ENCODE results near the gene GSTM4. TPM values are rescaled to one million over a fixed set of nuclear protein-coding genes. Genes with fewer than 3 reads are reported as not detected.

The GSTM4 gene
- total and polyA plus RNA-seq, 5 donors from 2014 or later = 2.2 to 31.4 (median 14.4) TPM

GRCh38 chr1:109626682-109627408, 29.1 kb upstream of the GSTM4 start:
- Mint-ChIP-seq H3K4me3 (no peak overlapping the region), H3K27ac (peak overlapping the region in 1 of 3 donors; percentile 20), H3K4me1 (peaks cover 0 to 39% (median 20%) of the 10 kb centered on the region in 4 donors), H3K9me3 (peaks cover 0 to 3% (median 0%) of the 10 kb centered on the region in 7 donors), H3K27me3 (no peaks in the 10 kb centered on the region), H3K36me3 (peaks cover 24% of the 10 kb centered on the region)
- Histone ChIP-seq H3K4me3 (ENCODE audit: low read depth, low read length) (no peak overlapping the region), H3K9me3 (ENCODE audit: control insufficient read depth in 2 of 2, low read length in 2 of 2) (no peaks in the 10 kb centered on the region), H3K27ac (ENCODE audit: insufficient read depth, low read length, poor library complexity, severe bottlenecking) (no peak overlapping the region), H3K27me3 (ENCODE audit: control insufficient read depth, insufficient read depth, low read length) (no peaks in the 10 kb centered on the region), H3K36me3 (ENCODE audit: control insufficient read depth, insufficient read depth, low read length) (peaks cover 41% of the 10 kb centered on the region), H3K4me1 (ENCODE audit: control insufficient read depth, insufficient read depth, low read length, poor library complexity, severe bottlenecking) (peaks cover 29% of the 10 kb centered on the region)
- ATAC-seq (ENCODE audit: low read depth in 2 of 2) (peak in 1 of 2 donors; percentile 8), DNase-seq (no peak)

- Histone ChIP-seq H3K4me3 (ENCODE audit: low read depth, low read length) (no peak overlapping the region), H3K36me3 (ENCODE audit: control insufficient read depth, insufficient read depth, low read length) (peaks cover 41% of the 10 kb centered on the region), H3K4me1 (ENCODE audit: control insufficient read depth, insufficient read depth, low read length, poor library complexity, severe bottlenecking) (peaks cover 19% of the 10 kb centered on the region), H3K27me3 (ENCODE audit: control insufficient read depth, insufficient read depth, low read length) (no peaks in the 10 kb centered on the region), H3K9me3 (ENCODE audit: control insufficient read depth in 2 of 2, low read length in 2 of 2) (no peaks in the 10 kb centered on the region), H3K27ac (ENCODE audit: insufficient read depth, low read length, poor library complexity, severe bottlenecking) (no peak overlapping the region)
- no peak for ATAC-seq (ENCODE audit: low read depth in 2 of 2)
- Mint-ChIP-seq H3K9me3 (peaks cover 0 to 3% (median 0%) of the 10 kb centered on the region in 7 donors), H3K27ac (peak overlapping the region in 1 of 3 donors; percentile 31), H3K36me3 (peaks cover 24% of the 10 kb centered on the region), H3K4me3 (no peak overlapping the region), H3K27me3 (no peaks in the 10 kb centered on the region), H3K4me1 (peaks cover 0 to 29% (median 10%) of the 10 kb centered on the region in 4 donors)
- DNase-seq = no peak
These were observed 28.1 kb upstream of the GSTM4 start for GRCh38 chr1:109627692-109628399.

- H3K4me1 ChIP-seq (ENCODE audit: control insufficient read depth, insufficient read depth, low read length, poor library complexity, severe bottlenecking) = peaks cover 10% of the 10 kb centered on the region
- Mint-ChIP-seq H3K9me3 (peaks cover 0 to 3% (median 0%) of the 10 kb centered on the region in 7 donors), H3K4me3 (no peak overlapping the region), H3K27ac (no peak overlapping the region), H3K4me1 (peaks cover 0 to 21% (median 5%) of the 10 kb centered on the region in 4 donors), H3K36me3 (peaks cover 24% of the 10 kb centered on the region), H3K27me3 (no peaks in the 10 kb centered on the region)
- peaks cover 41% of the 10 kb centered on the region for H3K36me3 ChIP-seq (ENCODE audit: control insufficient read depth, insufficient read depth, low read length)
- H3K4me3 ChIP-seq (ENCODE audit: low read depth, low read length) = no peak overlapping the region
- no peak for ATAC-seq (ENCODE audit: low read depth in 2 of 2)
- no peaks in the 10 kb centered on the region for H3K27me3 ChIP-seq (ENCODE audit: control insufficient read depth, insufficient read depth, low read length)
- H3K9me3 ChIP-seq (ENCODE audit: control insufficient read depth in 2 of 2, low read length in 2 of 2) = no peaks in the 10 kb centered on the region
- no peak for DNase-seq
- no peak overlapping the region for H3K27ac ChIP-seq (ENCODE audit: insufficient read depth, low read length, poor library complexity, severe bottlenecking)
These were observed 27.2 kb upstream of the GSTM4 start for GRCh38 chr1:109628540-109629321.

GRCh38 chr1:109629372-109630030, 26.4 kb upstream of the GSTM4 start:
- Histone ChIP-seq H3K4me3 (ENCODE audit: low read depth, low read length) (no peak overlapping the region), H3K27ac (ENCODE audit: insufficient read depth, low read length, poor library complexity, severe bottlenecking) (no peak overlapping the region), H3K27me3 (ENCODE audit: control insufficient read depth, insufficient read depth, low read length) (no peaks in the 10 kb centered on the region), H3K36me3 (ENCODE audit: control insufficient read depth, insufficient read depth, low read length) (peaks cover 41% of the 10 kb centered on the region), H3K4me1 (ENCODE audit: control insufficient read depth, insufficient read depth, low read length, poor library complexity, severe bottlenecking) (peaks cover 4% of the 10 kb centered on the region), H3K9me3 (ENCODE audit: control insufficient read depth in 2 of 2, low read length in 2 of 2) (no peaks in the 10 kb centered on the region)
- Mint-ChIP-seq H3K36me3 (peaks cover 24% of the 10 kb centered on the region), H3K27ac (peak overlapping the region in 1 of 3 donors; percentile 69), H3K9me3 (peaks cover 0 to 3% (median 0%) of the 10 kb centered on the region in 7 donors), H3K4me1 (peaks cover 0 to 17% (median 6%) of the 10 kb centered on the region in 4 donors), H3K27me3 (no peaks in the 10 kb centered on the region), H3K4me3 (no peak overlapping the region)
- DNase-seq = no peak
- no peak for ATAC-seq (ENCODE audit: low read depth in 2 of 2)

- no peak overlapping the region for H3K4me3 Mint-ChIP-seq
- H3K4me3 ChIP-seq (ENCODE audit: low read depth, low read length) = no peak overlapping the region
- peaks cover 24% of the 10 kb centered on the region for H3K36me3 Mint-ChIP-seq
- H3K9me3 Mint-ChIP-seq = peaks cover 0 to 3% (median 0%) of the 10 kb centered on the region in 7 donors
- peaks cover 8% of the 10 kb centered on the region for H3K4me1 ChIP-seq (ENCODE audit: control insufficient read depth, insufficient read depth, low read length, poor library complexity, severe bottlenecking)
- no peaks in the 10 kb centered on the region for H3K27me3 Mint-ChIP-seq
- H3K4me1 Mint-ChIP-seq = peaks cover 0 to 18% (median 7%) of the 10 kb centered on the region in 4 donors
- H3K27me3 ChIP-seq (ENCODE audit: control insufficient read depth, insufficient read depth, low read length) = no peaks in the 10 kb centered on the region
- H3K27ac ChIP-seq (ENCODE audit: insufficient read depth, low read length, poor library complexity, severe bottlenecking) = no peak overlapping the region
- ATAC-seq (ENCODE audit: low read depth in 2 of 2) (peak in 1 of 2 donors; percentile 23), DNase-seq (peak in 2 of 3 donors; percentile 26 to 29)
- H3K36me3 ChIP-seq (ENCODE audit: control insufficient read depth, insufficient read depth, low read length) = peaks cover 41% of the 10 kb centered on the region
- no peaks in the 10 kb centered on the region for H3K9me3 ChIP-seq (ENCODE audit: control insufficient read depth in 2 of 2, low read length in 2 of 2)
- H3K27ac Mint-ChIP-seq = peak overlapping the region in 1 of 3 donors; percentile 26
These were observed 25.6 kb upstream of the GSTM4 start for GRCh38 chr1:109630081-109630897.

GRCh38 chr1:109630898-109631512, 24.9 kb upstream of the GSTM4 start:
- peak overlapping the region in 1 of 3 donors; percentile 89 for H3K27ac Mint-ChIP-seq
- H3K36me3 Mint-ChIP-seq = peaks cover 24% of the 10 kb centered on the region
- Histone ChIP-seq H3K4me1 (ENCODE audit: control insufficient read depth, insufficient read depth, low read length, poor library complexity, severe bottlenecking) (peaks cover 8% of the 10 kb centered on the region), H3K27me3 (ENCODE audit: control insufficient read depth, insufficient read depth, low read length) (no peaks in the 10 kb centered on the region), H3K27ac (ENCODE audit: insufficient read depth, low read length, poor library complexity, severe bottlenecking) (no peak overlapping the region), H3K4me3 (ENCODE audit: low read depth, low read length) (no peak overlapping the region), H3K9me3 (ENCODE audit: control insufficient read depth in 2 of 2, low read length in 2 of 2) (no peaks in the 10 kb centered on the region), H3K36me3 (ENCODE audit: control insufficient read depth, insufficient read depth, low read length) (peaks cover 41% of the 10 kb centered on the region)
- H3K4me1 Mint-ChIP-seq = peaks cover 0 to 11% (median 7%) of the 10 kb centered on the region in 4 donors
- peaks cover 0 to 3% (median 0%) of the 10 kb centered on the region in 7 donors for H3K9me3 Mint-ChIP-seq
- no peaks in the 10 kb centered on the region for H3K27me3 Mint-ChIP-seq
- no peak for DNase-seq
- H3K4me3 Mint-ChIP-seq = no peak overlapping the region
- no peak for ATAC-seq (ENCODE audit: low read depth in 2 of 2)

Data from CD4-positive, CD25-positive, alpha-beta regulatory T cell (primary cell).